Mammary epithelial cell (primary cell): ENCODE measurements around the gene ITGBL1.

Experiments
- CTCF ChIP-seq, 2 donors: IDR thresholded peaks in 1 of 2; conservative IDR thresholded peaks in 1 of 2; 2 replicates each; pipeline ENCODE4 v1.5.1; 2011 to 2012; ENCODE audit warnings: inconsistent platforms in 2 of 2, low read length in 2 of 2, mild to moderate bottlenecking in 2 of 2, control low read depth in 1 of 2, low read depth in 1 of 2; ENCODE audit not compliant: insufficient read depth in 1 of 2; ENCODE audit errors: extremely low read depth in 1 of 2
- EZH2 ChIP-seq: IDR thresholded peaks from 2 replicates; pipeline ENCODE4 v1.6.1; 2012; ENCODE audit warnings: low read length, inconsistent platforms, borderline replicate concordance

GRCh38 chr13:101647760-101648159 is 195.3 kb downstream of the ITGBL1 start:
- no peak for TF ChIP-seq CTCF (conservative IDR thresholded peaks at IDR 0.05 in 1 of 2, IDR thresholded peaks at IDR 0.05 in 1 of 2; ENCODE audit: extremely low read depth in 1 of 2, insufficient read depth in 1 of 2, low read depth in 1 of 2, low read length in 2 of 2)
- no peak for TF ChIP-seq EZH2
